ENCODE measurements around the gene ERC2.

The ERC2 gene

GRCh38 chr3:55596212-55596611 lies 872.1 kb downstream of the ERC2 start:
- H3K9ac ChIP-seq: no peak overlapping the region

GRCh38 chr3:55595420-55595819 lies 872.8 kb downstream of the ERC2 start:
- Histone ChIP-seq H3K27me3 (ENCODE audit: control insufficient read depth, insufficient read depth, low read length) (no peaks in the 10 kb centered on the region), H2AFZ (no peak overlapping the region), H3K9me3 (ENCODE audit: control insufficient read depth, low read length) (no peaks in the 10 kb centered on the region), H3K36me3 (ENCODE audit: control insufficient read depth, insufficient read depth, low read length) (no peaks in the 10 kb centered on the region), H3K27ac (no peak overlapping the region), H3K4me3 (ENCODE audit: low read depth, low read length) (no peak overlapping the region), H3K9ac (no peak overlapping the region), H3K4me1 (no peaks in the 10 kb centered on the region), H3K4me2 (ENCODE audit: low read length) (no peak overlapping the region), H3K79me2 (no peaks in the 10 kb centered on the region)
- TF ChIP-seq CTCF (IDR thresholded peaks at IDR 0.05): no peak

More at GRCh38 chr3:55596212-55596611, 872.1 kb downstream of the ERC2 start:
- H3K4me3 ChIP-seq (ENCODE audit: low read depth, low read length): no peak overlapping the region
- H3K4me2 ChIP-seq (ENCODE audit: low read length): no peak overlapping the region
- H3K27ac ChIP-seq: no peak overlapping the region
- no peaks in the 10 kb centered on the region for H3K9me3 ChIP-seq (ENCODE audit: control insufficient read depth, low read length)
- H3K79me2 ChIP-seq: no peaks in the 10 kb centered on the region
- H2AFZ ChIP-seq: no peak overlapping the region
- H3K4me1 ChIP-seq: no peaks in the 10 kb centered on the region
- no peak for TF ChIP-seq CTCF (IDR thresholded peaks at IDR 0.05)
- no peaks in the 10 kb centered on the region for H3K27me3 ChIP-seq (ENCODE audit: control insufficient read depth, insufficient read depth, low read length)
- no peaks in the 10 kb centered on the region for H3K36me3 ChIP-seq (ENCODE audit: control insufficient read depth, insufficient read depth, low read length)

- Histone ChIP-seq H3K27ac (no peak overlapping the region), H3K79me2 (no peaks in the 10 kb centered on the region), H3K36me3 (ENCODE audit: control insufficient read depth, insufficient read depth, low read length) (no peaks in the 10 kb centered on the region), H3K9me3 (ENCODE audit: control insufficient read depth, low read length) (no peaks in the 10 kb centered on the region), H3K4me3 (ENCODE audit: low read depth, low read length) (no peak overlapping the region), H3K9ac (no peak overlapping the region), H3K4me2 (ENCODE audit: low read length) (no peak overlapping the region), H3K4me1 (no peaks in the 10 kb centered on the region), H3K27me3 (ENCODE audit: control insufficient read depth, insufficient read depth, low read length) (no peaks in the 10 kb centered on the region), H2AFZ (no peak overlapping the region)
- TF ChIP-seq CTCF (IDR thresholded peaks at IDR 0.05): no peak
Observed at GRCh38 chr3:55592572-55592971, 875.7 kb downstream of the ERC2 start.

GRCh38 chr3:55591888-55592287 lies 876.4 kb downstream of the ERC2 start:
- H3K9ac ChIP-seq: no peak overlapping the region
- H2AFZ ChIP-seq: no peak overlapping the region
- H3K27ac ChIP-seq: no peak overlapping the region
- no peaks in the 10 kb centered on the region for H3K4me1 ChIP-seq
- no peaks in the 10 kb centered on the region for H3K9me3 ChIP-seq (ENCODE audit: control insufficient read depth, low read length)
- H3K79me2 ChIP-seq: no peaks in the 10 kb centered on the region
- no peaks in the 10 kb centered on the region for H3K36me3 ChIP-seq (ENCODE audit: control insufficient read depth, insufficient read depth, low read length)
- H3K4me3 ChIP-seq (ENCODE audit: low read depth, low read length): no peak overlapping the region
- no peak for TF ChIP-seq CTCF (IDR thresholded peaks at IDR 0.05)
- H3K27me3 ChIP-seq (ENCODE audit: control insufficient read depth, insufficient read depth, low read length): no peaks in the 10 kb centered on the region
- no peak overlapping the region for H3K4me2 ChIP-seq (ENCODE audit: low read length)

- Histone ChIP-seq H3K27ac (no peak overlapping the region), H3K4me1 (no peaks in the 10 kb centered on the region)
Observed at GRCh38 chr3:55588146-55588765, 880.0 kb downstream of the ERC2 start.

More at GRCh38 chr3:55588146-55588765, 880.0 kb downstream of the ERC2 start:
- TF ChIP-seq CTCF (IDR thresholded peaks at IDR 0.05): no peak
- Histone ChIP-seq H2AFZ (no peak overlapping the region), H3K27me3 (ENCODE audit: control insufficient read depth, insufficient read depth, low read length) (no peaks in the 10 kb centered on the region), H3K79me2 (no peaks in the 10 kb centered on the region), H3K9me3 (ENCODE audit: control insufficient read depth, low read length) (no peaks in the 10 kb centered on the region), H3K9ac (no peak overlapping the region), H3K4me3 (ENCODE audit: low read depth, low read length) (no peak overlapping the region), H3K4me2 (ENCODE audit: low read length) (no peak overlapping the region), H3K36me3 (ENCODE audit: control insufficient read depth, insufficient read depth, low read length) (no peaks in the 10 kb centered on the region)
